GM18858 (cell line): Measurements from ENCODE around the gene SFXN2.

ENCODE experiments used
- ATAC-seq: cut with Tn5 transposase; IDR thresholded peaks from one replicate; pipeline ENCODE4 v1.9.1; 2021; ENCODE audit not compliant: unreplicated experiment

Gene SFXN2

GRCh38 chr10:102775201-102775934, 60.9 kb downstream of the SFXN2 start:
- no peak for ATAC-seq

GRCh38 chr10:102775935-102776669, 61.7 kb downstream of the SFXN2 start:
- ATAC-seq = no peak

GRCh38 chr10:102776779-102777456, 62.5 kb downstream of the SFXN2 start:
- no peak for ATAC-seq

GRCh38 chr10:102777711-102778453, 63.4 kb downstream of the SFXN2 start:
- no peak for ATAC-seq

GRCh38 chr10:102778781-102779180, 64.3 kb downstream of the SFXN2 start:
- ATAC-seq = no peak

- no peak for ATAC-seq
These were observed 65.5 kb downstream of the SFXN2 start for GRCh38 chr10:102779680-102780526.

- ATAC-seq = no peak
These were observed 66.0 kb downstream of the SFXN2 start for GRCh38 chr10:102780527-102780808.

GRCh38 chr10:102781090-102781920, 66.9 kb downstream of the SFXN2 start:
- ATAC-seq = no peak

- no peak for ATAC-seq
These were observed 67.6 kb downstream of the SFXN2 start for GRCh38 chr10:102781921-102782557.

GRCh38 chr10:102782673-102783551, 68.5 kb downstream of the SFXN2 start:
- ATAC-seq = no peak

- ATAC-seq = no peak
These were observed 69.1 kb downstream of the SFXN2 start for GRCh38 chr10:102783568-102783967.

GRCh38 chr10:102785818-102786217, 71.4 kb downstream of the SFXN2 start:
- no peak for ATAC-seq

- ATAC-seq = no peak
These were observed 77.4 kb downstream of the SFXN2 start for GRCh38 chr10:102791754-102792395.
